ENCODE measurements around the gene SCD.

SCD gene

DNA sequence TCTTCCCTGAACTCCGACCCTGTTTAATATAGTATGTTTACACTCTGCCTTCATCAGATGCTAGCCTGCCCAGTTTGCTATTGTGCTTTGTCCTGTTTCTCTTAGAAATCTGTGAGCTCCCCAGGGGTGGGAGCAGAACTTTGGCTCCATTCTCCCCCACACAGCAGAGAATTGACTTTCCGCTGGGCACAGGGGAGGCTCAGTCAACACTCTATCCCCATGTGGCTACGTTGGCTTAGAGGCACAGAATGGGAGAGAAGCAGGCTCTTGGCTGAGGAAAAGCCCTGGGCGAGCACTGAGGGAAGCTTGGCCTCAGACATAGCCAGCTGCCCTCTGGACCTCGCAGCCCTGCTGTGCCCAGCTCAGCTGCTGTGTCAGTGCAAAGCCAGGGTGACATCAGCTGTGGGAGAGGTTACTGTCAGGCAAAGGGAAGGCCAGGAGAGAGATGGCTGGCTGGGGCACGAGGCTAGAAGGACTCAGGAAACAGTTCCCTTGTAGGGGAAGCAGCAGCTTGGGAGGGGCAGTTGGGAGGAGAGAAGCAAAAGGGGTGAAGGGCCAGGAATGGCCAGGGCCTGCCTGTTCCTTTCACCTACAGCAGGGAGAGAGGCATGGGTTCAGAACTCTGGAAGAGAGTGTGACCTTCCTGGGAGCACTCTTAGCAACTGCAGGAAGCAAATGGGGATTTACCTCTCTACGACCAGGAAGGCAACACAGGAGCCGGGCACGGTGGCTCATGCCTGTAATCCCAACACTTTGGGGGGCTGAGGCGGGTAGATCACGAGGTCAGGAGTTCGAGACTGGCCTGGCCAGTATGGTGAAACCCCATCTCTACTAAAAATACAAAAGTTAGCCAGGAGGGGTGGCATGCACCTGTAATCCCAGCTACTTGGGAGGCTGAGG is 5.8 kb upstream of the SCD start:
- no peak for DNase-seq

DNA sequence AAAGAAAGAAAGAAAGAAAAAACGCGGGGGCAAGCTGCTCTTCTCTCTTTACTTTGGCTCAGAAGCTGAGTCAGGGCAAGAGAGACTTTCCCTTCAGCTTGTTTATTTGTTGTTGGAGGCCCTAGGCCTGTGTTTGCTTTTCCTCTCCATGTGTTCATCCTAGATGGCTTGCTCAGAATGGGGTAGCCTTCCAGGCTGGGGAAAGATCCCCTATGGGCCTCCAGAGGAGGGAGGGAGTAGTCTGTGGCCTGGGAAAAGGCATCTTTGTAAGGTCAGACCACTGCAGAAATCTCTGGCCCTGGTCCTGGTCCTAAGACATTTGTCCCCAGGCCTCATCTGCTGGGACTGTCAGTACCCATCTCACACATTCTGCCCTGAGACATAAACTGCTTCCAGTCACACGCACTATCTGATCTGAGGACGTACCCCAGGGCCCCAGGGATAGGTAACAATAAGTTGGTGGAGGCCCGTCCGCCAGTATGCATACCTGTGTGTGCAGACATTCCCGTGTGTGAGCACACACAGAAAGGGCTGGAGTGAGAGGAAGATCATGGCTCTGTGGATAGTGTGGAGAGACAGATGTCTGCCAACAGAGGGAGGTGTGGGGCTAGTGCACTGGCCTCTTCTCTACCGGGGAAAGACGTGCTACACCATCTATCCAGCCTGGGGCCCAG is 4.9 kb upstream of the SCD start:
- peak; percentile 36 for DNase-seq

DNA sequence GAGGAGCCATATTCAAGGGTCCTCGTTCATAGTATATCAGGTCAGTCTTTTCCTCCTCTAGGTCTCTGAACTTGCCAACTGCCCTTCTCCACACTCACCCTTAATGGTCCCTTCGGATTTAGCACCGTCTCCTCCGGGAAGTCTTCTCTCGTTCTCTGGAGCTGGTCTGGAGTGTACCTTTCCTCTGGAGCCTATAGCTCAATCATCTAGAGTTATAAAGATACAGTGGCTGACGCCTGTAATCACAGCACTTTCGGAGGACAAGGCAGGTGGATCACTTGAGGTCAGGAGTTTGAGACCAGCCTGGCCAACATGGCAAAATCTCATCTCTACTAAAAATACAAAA is 4.4 kb upstream of the SCD start:
- DNase-seq, result no peak

DNA sequence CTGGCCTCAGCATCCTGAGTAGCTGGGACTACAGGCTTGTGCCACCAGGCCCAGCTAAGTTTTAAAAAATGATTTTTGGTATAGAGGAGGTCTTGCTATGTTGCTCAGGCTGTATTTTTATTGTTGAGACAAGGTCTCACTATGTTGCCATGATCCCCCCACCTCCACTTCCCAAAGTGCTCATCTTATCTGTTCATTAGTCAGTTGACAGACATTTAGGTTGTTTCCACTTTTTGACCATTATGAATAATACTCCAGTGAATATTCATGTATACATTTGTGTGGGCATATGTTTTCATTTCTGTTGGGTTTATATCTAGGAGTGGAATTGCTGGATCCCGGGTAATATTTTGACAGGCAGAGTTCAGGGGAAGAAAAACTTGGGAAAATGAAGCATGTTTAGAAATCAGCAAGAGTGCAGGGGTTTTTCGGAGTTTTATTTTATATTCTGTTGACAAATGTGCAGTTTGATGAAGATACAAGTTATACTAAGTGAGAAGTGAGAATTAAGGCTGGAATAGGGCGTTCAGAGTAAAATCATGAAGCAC is 2.7 kb upstream of the SCD start:
- DNase-seq, result no peak

DNA sequence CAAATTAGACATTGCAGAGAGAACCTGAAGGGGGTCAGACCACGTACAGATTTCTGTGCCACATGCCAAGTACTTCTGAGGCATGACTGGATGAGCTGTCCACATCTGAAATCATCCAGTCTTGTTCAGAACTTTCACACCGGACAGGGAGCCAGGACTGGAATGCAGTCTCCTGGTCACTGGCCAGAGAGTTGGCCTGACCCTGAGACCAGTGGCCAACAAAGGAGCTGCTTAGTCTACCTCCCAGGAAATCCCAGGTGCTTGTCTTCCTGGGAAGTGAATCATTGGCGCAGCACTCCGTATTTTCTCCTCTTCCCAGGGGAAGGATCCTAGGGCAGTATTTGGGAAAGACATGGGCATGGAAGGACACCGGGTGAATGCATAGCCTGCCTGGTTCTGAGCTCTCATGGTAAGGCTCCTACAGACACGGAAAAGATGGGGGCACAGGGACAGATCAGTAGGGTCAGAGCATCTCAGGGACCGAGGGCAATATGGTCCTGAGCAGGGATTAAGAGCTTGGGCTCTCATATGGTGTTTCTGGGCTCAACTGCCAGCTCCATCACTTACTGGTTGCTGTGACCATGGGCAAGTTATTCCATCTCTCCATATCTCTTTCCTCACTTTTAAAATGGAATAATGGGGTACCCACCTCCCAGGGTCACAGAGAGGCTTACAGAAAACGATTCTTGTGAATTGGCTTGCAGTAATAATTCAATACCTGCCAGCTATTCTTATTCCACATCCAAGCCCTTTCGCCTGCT is 1.3 kb upstream of the SCD start:
- DNase-seq, result no peak

DNA sequence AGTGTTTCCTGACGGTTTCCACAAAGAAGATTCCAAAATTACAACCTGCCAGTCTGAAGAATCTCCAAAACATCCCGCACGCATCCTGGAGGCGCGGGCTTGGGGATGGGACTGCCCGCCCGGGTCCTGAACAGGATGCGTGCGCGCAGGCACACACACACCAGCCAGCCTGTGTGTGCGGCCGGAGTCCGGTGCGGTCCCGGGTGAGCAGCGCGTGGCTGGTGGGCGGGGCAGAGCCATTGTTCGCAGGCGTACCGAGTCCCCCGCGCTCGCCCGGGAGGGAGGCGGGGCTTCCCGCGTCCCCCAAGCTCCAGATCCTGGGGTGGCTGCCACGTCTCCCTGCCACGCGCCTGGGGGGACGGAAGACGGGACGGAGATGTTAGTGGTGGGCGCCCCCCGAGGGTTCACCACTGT is 675 bp upstream of the SCD start:
- DNase-seq, result peak; percentile 53

DNA sequence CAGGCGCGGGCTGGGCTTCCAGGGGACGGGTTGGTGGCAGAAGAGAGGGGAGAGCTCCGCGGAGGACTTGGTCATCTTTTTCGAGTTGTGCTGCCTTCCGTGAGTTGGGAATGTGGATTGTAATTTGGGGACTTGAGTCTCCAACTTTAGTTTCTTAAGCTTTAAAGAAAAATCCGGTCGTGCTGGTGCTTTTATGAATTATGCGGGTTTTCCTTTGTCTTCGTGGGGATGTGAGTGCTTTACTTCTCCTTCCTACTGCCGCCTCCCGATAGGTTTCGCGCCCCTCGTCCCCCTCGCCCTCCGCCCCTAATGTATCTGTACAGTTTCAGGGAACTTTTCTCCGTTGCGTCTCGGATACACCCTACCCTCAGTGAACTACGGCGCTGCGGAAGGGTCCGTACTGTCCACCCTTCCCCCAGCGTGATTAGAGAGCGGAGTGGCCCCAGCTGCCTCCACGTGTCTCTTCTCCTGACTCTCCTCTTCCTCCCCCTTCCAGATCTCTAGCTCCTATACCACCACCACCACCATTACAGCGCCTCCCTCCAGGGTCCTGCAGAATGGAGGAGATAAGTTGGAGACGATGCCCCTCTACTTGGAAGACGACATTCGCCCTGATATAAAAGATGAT is 649 bp downstream of the SCD start:
- no peak for DNase-seq

DNA sequence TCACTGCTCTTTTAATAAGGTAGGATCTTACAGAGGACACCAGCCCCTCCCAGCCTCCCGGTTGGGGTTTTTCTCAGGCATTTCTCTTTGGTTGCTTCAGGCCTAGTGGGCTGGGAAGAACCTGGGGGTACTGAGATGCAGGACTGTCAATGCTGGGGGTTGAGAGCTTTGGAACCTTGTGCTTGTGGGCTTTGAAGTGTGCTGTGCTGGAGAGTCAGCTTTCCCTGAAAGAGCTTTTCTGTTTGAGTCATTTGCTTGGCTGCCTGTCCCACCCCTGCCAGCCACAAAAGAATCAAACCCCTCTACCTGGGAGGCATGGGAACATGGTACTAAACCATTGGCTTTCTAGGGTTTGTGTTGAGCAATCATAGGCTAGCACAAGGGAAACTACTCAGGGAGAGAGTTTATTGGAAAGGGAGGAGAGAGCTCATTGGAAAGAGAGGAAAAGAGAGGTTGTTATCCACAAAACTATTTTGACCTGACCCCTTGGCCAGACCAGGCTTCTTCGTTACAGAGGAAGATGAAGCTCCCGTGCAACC is 1.4 kb downstream of the SCD start:
- no peak for DNase-seq

DNA sequence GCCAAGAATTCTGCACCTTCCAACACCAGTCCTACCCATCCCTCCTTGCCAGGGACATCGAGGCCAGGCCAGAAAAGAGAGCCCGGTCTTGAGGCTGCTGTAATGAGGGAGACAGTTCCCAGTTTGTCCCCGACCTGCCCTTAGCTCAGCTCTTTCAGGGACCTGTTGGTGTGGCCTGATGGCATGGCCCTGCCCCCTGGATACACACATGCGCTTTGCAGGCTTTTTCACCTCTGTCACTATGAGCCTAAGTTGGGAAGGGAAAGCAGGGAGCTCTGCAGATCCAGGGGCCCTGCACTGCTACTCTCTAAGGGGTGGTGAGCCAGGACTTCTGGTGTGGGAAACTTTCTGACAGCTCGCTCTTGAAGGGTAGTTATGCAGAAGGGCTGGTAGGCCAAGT is 2.1 kb downstream of the SCD start:
- no peak for DNase-seq

DNA sequence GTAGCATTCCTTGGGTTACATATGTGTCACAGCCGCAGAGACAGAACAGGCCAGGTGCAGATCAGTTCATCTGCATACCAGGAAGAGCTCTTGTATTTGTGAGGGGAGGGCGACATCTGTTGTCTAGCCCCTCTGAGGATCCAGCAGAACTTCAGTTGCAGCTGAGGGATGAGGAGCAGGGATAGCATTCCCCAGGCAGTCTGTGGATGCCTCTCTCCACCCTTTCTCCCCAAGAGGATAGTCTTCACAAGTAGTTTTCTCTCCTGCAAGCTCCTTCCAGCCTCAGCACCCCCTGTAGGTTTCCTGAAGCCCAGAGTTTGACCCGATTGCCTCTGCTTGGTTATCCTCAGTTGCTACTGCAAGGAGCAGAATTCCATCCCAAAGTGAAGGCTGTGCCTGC is 2.6 kb downstream of the SCD start:
- no peak for DNase-seq

DNA sequence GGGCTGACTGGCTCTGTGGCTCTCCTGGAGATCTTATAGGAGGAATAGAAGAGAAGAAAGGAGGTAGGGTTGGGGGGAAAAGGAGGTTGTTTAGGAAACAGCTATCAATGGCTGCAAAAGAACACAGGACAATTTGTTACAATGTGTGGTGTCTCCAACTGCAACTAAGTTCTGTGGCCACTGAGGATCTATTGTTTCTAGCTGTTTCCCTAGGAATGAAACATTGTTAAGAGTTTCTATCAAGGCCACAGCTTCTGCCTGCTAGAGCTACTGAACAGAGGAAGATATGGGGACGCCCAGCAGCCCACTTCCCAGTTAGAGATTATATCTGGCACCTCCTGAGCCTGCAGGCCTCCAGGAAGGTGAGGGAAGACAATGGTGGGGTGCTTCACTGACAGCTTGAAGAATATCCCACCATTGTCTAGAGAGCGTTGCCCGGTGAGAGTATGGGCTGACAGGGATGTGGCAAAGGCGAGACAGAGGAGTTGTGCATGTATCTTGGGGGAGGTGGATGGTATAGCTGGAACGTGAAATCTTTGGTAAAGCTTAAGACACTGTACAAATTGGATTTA is 4.0 kb downstream of the SCD start:
- no peak for DNase-seq

DNA sequence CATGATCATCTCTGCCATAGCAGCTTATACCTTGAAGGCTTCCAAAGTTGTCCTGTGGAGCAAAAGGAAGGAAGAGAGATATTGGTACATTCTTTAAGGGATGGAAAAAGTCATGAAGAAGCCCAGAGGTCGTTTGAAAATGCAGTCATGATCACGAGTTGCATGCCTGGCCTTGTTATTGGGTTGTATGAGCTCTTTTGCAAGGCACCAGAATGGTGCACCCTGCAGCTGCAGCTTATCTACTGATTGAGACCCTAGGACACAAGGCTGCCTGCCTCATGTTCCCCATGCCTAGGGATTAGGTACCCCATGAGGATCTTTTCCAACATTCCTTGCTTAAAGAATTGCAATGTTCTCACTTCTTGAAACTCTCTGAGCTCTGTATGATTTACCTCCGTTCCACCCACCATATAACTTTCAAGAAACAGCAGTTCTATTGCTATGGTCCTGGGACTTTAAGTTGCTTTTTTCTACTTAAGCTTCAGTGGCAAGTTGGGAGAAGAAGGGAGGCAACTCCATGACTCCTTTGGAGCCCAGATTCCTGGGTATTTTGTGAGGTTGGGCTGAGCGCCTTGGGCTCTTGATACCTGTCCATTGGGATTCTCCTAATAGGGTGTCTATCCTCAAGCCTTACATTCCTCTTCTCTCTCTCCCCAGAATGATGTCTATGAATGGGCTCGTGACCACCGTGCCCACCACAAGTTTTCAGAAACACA is 6.9 kb downstream of the SCD start:
- no peak for DNase-seq

DNA sequence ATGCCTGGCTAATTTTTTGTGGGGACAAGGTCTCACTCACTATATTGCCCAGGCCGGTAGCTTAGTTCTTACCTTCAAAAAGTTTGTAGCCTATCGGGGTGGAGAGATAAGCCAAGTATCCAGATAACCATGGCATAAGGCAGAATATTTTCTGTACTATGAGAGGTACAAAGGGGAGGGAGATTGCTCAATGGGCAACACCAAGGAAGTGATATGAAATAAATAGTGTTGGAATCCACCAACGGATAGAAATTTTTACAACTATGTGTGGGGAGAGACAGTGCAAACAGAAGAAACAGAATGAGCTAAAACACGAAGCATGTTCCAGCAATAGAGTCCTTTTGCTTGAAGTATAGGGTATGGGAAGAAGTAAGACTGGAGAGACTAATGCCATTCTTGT is 8.1 kb downstream of the SCD start:
- DNase-seq, result no peak

DNA sequence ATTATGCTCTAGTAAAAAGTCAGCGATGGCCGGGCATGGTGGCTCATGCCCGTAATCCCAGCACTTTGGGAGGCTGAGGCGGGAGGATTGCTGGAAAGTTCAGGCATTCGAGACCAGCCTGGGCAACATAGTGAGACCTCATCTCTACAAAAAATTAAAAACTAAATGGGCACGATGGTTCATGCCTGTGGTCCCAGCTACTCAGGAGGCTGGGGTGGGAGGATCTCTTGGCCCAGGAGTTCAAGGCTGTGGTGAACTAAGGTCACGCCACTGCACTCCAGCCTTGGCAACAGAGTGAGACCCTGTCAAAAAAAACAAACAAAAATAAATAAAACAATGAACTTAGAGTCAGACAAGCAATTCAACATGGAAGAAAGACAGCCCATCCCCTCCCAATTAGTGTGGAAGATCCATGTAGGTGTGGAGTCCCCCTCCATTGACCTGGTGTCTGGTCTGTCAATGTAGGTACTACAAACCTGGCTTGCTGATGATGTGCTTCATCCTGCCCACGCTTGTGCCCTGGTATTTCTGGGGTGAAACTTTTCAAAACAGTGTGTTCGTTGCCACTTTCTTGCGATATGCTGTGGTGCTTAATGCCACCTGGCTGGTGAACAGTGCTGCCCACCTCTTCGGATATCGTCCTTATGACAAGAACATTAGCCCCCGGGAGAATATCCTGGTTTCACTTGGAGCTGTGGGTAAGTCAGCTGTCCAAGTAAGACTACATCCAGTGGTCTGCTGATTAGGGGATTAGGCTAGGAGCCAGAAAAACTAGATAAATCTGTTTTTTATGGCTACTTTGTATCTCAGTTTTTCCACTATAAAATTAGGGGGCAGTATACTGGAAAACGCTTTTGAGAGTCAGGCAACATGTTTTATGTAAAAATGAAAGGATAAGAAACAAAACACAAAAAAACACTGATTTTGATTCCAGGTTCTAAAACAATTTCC is 9.3 kb downstream of the SCD start:
- DNase-seq, result no peak

DNA sequence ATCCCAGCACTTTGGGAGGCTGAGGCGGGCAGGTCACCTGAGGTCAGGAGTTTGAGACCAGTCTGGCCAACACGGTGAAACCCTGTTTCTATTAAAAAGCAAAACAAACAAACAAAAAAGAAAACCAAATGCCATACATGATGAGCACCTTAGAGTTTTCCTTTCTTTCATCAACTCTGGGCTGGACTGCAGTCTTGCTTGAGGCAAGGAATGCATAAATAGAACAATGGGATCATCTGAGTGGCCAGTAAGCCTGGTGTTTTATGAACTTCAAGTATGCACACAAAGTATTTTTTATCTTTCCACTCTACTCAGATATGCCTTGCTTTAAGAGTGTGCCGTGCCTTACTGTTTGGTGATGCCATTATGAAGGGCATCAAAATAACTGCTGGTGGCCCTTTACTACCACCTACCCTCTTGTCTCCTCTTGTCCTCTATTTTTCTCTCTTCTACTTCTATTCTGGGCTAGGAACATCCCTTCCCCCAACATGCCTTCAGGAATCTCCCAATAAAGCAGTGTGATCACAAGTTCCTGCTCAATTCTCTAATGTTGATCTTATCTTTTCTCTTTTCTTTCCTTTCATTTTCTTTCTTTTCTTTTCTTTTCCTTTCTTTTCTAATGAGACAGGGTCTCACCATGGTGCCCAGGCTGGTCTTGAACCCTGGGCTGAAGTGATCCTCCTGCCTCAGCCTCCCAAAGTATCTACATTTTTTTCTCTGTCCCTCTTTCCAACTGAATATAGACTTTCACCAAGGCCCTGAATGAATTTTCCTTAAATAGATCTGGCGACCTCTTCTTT is 10.2 kb downstream of the SCD start:
- DNase-seq, result no peak

DNA sequence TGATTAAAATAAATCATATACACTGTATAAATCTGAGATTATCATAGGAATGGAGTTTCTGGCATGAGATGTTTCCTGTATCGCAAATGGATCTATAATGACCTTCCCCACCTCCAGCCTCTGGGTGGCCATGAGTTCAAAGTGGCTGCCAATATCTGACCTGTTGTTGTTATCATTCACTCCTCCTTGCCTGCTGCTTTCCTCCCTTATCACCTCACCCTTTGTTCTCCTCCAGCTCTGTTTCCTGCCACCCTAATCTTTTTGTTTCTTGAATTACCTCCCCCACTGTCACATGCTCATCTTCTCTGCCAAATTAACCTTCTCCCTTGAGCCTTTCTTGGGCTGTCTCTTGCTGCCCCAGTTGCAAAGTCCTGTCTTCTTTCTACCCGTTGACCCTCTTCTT is 12.0 kb downstream of the SCD start:
- no peak for DNase-seq

DNA sequence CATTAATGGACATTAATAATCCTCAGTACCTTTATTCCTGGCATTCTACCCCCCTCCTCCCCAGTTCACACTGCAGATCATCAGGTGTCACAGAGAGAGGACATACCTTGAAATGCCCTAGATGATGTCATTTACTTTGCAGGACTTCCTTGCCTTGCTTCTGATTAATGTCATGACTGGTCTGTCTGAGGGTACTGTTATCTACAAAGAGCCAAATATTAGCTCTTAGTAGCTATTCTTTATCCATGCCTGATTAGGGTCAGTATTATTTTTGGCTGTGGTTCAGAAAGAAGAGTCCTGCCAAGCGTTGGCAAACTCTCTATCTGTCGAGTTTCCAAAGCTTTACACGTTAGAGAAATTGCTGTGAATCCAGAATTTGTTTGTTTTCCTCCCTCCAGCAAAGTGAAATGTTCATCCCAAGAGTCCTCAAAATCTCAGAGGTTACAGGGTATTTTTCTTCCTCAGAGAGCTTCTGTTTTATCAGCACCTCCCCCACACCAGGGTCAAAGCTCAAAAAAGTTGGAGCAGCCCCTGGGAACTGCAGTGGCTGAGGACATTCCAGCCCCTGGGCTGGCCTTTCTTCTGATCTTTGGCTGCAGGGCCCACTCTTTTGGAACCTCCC is 12.6 kb downstream of the SCD start:
- no peak for DNase-seq

DNA sequence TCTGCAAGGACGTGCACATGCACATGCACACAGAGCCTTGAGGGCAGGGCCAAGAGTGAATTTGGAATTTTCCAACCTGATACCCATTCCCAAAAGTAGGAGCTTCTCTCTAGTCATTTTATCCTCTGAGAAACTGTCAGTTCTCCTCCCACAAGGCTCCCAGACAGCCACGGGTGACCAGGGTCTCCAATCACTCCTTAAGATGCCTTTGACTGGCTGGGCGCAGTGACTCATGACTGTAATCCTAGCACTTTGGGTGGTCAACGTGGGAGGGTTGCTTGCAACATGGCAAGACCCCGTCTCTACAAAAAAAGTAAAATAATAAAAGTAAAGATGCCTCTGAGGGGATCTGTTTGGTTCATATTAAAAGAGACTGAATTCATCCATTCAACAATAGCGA is 13.2 kb downstream of the SCD start:
- no peak for DNase-seq

Measured in activated gamma-delta T cell treated with Interleukin-2 at 50 U/mL for 16 hours (primary cell).